Right ventricle myocardium inferior (tissue), 1 donor: ENCODE measurements around the gene ST14. TPM values are rescaled to one million over a fixed set of nuclear protein-coding genes. Genes with fewer than 3 reads are reported as not detected.

Experiments used
- ATAC-seq: fragments of 200-7000 bp; cut with Tn5 transposase; one replicate; pipeline ENCODE4 v1.9.1; 2020; ENCODE audit warnings: mild to moderate bottlenecking, moderate library complexity
- DNase-seq: peaks from one replicate; pipeline ENCODE4 v3.0.0; 2021; ENCODE audit errors: missing footprints
- intact Hi-C: fragments of 100-400 bp; cut with DNase I; formaldehyde crosslinking; loops from one replicate; pipeline ENCODE4 v1.11.0; 2022
- total RNA-seq: library from RNA; stranded (reverse); fragmentation: NEBNext Ultra II Directional; extraction: Animal tissue kit (Norgen Biotek cat#: 25700); gene quantifications from one replicate; pipeline ENCODE4 v1.2.1, GENCODE V29; 2021
- donor health status: DM: no; HTN: yes; CAD: no; lungs with severe emphysema.

ST14 gene
- total RNA-seq, 1 donor from 2014 or later: 2.1 TPM

DNA sequence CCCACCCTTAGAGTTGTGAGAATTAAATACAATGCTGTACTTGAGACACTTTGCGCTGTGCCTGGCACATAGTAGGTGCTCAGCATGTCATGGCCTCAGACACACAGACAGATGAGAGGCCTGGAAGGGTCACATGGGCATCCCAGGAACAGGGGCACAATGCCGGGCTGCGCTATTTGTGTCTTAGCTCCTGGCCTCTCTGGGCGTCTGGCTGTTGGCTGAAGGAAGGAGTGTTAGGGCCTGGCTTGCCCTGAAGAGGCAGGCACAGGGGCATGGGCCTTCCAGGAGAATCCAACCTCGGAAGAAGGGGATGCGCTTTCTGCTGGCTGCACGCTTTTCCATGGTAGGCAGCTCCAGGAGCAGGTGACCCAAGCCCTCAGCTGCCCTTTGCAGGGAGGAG is 41.4 kb downstream of the ST14 start:
- ATAC-seq: no peak
- intact Hi-C loops: no loop called here
- DNase-seq: no peak

DNA sequence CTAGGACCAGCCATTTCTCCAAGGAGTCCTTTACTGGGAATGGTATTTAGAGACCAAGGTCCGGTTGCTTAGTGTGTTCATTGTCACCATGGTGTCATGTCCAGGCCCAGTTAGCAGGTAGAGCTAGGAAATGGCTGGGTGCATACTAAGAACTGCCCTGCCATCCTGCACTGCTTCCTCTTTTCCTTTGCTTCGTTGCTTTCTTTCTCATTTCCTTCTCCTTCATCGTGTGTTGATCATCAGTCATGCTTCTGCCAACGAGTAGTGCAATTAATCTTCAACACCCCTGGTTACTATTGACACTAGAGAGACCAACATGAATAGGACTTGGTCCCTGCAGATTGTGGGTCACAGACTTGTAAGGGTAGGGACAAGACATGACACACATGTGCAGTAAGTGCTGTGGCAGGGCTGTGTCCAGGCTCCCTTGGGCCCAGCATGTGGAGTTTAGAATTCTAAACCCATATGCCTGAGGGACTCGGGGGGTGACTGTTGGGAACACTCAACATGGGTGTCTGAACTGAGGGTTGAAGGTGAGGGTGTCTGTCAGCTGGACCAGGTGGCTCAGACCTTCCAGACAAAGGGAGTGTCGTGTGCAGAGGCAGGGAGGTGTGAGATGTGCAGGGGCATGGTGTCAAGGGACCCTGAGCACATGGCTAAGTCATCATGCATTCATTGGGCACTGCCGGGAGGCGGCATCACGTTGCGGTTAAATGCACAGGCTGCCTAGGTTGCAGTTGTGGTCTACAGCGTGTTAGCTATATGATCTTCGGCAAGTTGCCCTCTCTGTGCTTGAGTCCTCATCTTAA is 42.6 kb downstream of the ST14 start:
- DNase-seq (no peak), ATAC-seq (no peak)
- intact Hi-C loops: no loop called here

DNA sequence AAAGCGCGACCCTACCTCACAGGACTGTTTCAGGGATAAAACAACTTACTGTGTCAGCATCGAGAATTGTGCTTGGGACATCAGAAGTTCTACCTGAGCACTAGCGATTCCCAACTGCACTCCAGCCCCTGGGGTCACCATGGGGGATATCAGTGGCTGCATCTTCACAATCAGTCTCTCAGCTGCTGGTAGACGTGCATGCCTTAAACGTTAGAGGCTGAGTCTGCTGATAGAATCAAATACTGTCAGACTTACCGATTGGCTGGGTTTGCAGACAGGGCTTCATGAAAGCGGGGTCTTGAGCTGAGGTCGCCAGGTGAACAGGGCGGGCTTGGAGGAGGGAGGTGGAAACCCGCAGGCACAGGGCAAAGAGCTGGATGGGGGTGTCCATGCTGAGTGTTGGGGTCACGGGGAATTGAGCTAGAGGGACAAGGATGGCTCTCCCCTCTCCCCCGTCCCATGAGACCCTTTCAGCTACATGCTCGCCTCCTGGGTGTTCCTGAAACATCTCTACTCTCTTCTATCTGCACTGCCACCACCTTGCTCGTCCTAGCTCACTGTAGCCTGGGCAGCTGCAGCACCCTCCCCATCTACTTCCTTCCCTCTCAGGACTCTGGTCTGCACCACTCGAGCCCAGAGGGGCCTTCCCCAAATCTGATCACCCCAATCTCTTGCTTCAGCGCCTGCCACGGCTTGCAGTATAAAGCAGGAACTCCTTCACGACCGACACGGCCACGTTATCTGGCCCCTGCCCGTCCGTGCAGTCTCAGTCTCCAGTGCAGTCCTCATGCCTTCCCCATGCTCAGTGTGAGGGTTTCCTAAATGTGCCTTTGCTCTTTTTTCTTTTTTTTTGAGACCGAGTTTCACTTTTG is 43.5 kb downstream of the ST14 start:
- intact Hi-C loops: no loop called here
- ATAC-seq: no peak

DNA sequence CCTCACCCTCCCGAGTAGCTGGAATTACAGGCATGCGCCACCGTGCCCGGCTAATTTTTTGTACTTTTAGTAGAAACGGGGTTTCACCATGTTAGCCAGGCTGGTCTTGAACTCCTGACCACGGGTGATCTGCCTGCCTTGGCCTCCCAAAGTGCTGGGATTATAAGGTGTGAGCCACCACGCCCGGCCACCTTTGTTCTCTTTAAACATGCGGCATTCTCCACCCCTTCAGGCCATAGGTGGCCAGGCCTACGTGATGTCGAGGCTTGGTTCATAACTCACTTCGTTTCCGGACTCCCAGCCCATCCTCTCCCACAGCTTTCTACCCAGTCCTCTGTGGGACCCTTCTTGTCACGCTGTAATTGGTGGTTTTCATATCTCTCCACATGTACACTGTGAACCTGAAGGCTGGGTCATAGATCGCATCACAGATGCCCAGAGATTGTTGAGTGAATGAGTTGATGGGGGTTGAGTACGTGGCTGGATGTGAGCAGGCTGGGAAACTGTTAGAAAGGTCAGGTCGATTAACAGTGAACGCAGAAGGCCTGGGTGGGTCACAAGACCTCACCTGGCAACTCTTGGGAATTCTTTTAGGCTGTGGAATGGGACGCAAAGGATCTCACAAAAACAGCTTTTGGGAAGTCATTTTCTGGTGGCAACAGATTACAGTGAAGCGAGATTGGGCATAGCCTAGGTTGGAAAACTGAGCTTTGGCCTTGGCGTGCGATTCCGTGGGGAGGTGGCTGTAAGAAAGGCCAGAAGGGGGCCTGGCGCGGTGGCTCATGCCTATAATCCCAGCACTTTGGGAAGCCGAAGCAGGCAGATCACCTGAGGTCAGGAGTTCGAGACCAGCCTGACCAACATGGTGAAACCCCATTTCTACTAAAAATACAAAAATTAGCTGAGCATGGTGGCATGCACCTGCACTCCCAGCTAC is 44.5 kb downstream of the ST14 start:
- DNase-seq (no peak), ATAC-seq (no peak)
- intact Hi-C loops: no loop called here

More for the DNA sequence above, 43.5 kb downstream of the ST14 start:
- no peak for DNase-seq

DNA sequence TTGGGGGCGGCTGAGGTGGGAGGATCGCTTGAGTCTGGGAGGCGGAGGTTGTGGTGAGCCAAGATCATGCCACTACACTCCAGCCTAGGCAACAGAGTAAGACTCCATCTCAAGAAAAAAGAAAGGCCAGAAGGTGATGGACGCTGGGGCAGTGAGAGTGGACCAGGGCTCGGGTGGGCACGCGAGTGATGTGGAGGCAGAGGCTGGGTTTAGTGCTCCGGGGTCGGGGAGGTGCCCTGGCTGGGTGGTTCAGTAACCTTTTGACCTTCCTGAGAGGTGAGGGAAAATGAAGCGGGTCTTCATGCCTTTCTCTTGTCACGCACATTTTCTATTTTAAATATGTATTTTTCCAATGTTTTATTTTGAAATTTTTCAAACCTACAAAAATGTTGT is 45.1 kb downstream of the ST14 start:
- ATAC-seq (no peak), DNase-seq (no peak)
- intact Hi-C loops: no loop called here

DNA sequence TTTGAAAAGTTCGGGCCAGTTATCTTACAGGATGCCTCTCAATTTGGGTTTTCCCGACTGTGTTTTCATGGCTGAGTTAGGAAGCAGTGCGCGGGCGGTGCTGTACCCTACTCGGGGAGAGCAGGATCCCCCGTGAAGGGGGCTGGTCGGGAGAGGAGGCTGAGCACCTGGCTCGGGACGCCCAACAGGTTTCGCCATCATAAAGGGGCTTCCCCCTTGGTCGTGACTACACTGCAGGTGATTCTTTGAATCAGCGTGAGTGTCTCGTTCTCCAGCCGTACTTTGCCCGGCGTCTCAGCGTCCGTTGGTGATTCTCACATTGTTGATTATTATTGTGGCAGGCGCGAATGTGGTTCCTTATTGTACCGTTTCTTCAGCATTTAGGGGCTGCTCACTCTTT is 46.6 kb downstream of the ST14 start:
- ATAC-seq (no peak), DNase-seq (no peak)
- intact Hi-C loops: no loop called here

DNA sequence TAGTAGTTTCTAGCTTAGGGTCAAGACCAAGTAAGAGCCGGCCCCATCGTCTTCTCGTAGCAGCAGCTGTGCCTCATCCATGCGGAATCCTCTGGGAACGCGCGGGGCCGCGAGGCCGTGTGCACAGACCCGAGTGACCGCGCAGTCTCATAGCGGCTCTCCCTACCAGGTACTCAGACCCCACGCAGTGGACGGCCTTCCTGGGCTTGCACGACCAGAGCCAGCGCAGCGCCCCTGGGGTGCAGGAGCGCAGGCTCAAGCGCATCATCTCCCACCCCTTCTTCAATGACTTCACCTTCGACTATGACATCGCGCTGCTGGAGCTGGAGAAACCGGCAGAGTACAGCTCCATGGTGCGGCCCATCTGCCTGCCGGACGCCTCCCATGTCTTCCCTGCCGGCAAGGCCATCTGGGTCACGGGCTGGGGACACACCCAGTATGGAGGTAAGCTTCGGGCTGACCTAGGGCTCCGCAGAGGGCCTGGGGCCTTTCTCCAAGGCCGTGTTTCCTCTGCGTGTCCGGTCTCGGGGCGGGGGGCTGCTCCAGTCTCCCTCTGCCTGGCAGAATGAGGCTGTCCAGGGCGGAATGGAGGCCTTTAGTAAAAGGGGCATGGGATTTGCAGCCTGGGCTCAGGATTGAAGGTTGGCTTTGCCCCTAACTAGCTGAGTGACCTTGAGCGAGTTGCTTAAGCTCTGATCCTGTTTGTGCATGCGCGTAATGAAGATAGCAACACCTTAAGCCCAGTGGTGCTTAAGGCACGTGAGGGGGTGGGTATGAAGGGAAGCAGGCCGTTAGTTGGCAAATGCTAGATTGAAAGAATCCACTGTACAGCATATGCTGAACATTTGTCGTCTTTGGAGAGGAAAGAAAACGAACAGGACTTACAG is 48.9 kb downstream of the ST14 start:
- no peak for ATAC-seq
- no peak for DNase-seq
- intact Hi-C loops: no loop called here

DNA sequence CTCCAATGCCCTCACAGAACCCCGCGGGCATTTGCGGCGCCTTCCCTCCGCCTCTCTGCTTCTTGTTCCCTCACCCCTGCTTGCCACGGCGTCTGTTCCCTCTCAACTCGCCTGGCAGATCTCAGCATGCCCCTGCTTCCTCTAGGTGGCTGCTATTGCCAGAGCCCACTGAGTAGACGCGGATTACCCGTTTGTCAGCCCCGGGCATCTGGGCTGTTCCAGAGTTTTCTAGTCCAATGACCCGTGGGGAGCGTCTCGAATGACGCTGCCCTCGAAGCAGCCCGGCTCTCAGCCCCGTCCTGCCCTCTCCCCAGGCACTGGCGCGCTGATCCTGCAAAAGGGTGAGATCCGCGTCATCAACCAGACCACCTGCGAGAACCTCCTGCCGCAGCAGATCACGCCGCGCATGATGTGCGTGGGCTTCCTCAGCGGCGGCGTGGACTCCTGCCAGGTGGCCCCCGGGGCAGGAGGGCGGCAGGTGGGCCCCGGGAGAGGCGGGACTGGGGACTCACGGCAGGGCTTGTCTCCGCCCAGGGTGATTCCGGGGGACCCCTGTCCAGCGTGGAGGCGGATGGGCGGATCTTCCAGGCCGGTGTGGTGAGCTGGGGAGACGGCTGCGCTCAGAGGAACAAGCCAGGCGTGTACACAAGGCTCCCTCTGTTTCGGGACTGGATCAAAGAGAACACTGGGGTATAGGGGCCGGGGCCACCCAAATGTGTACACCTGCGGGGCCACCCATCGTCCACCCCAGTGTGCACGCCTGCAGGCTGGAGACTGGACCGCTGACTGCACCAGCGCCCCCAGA is 49.7 kb downstream of the ST14 start:
- intact Hi-C loops: no loop called here
- DNase-seq (no peak), ATAC-seq (no peak)

DNA sequence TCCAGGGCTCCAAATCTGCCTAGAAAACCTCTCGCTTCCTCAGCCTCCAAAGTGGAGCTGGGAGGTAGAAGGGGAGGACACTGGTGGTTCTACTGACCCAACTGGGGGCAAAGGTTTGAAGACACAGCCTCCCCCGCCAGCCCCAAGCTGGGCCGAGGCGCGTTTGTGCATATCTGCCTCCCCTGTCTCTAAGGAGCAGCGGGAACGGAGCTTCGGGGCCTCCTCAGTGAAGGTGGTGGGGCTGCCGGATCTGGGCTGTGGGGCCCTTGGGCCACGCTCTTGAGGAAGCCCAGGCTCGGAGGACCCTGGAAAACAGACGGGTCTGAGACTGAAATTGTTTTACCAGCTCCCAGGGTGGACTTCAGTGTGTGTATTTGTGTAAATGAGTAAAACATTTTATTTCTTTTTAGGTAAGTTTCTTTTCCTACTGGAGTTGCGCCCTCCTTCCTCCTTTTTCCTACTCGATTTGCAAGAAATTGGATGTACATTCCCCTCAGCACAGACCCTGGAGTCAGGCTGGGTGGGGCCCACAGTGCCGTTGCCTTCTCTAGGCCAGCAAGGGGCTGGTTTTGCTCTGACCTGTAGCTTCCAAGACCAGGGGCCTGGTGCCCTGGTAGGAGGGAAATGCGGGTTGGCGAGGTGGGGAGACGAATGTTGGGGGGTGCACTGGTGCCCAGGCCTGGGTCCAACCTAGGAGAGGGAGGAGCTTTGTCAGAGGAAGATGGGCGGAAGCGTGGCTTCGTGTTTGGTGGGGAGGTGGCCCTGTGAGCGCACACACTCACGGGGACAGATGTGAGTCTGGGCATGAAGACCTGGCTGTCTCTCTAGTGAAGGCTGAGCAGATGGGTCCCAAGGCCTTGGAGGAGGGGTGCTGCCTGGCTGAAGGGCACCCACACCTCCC is 50.6 kb downstream of the ST14 start:
- intact Hi-C loops: loop anchor here (10.0 kb wide), 1 partner anchor 685 kb away; no protein-coding TSS in a partner anchor
- ATAC-seq: no peak
- no peak for DNase-seq

DNA sequence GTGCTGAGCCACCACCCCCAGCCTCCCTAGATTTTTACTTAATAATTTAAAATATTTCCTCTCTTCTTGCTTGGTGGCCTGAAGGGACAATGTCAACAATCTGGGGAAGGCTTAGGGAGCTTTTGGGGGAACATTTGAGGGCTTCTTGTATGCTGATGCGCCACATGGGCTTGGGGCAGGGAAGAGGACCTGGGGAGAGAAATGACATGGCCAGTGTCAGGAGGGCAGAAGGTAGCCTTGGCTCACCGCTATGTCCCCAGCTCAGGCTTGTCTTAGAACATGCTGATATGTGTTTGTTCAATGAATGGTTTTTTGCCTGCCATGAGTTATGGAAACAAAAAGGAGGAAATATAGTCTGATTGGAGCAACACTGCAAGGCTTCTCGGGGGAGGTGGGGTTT is 51.6 kb downstream of the ST14 start:
- intact Hi-C loops: loop anchor here (10.0 kb wide), 1 partner anchor 684 kb away; no protein-coding TSS in a partner anchor
- ATAC-seq (no peak), DNase-seq (no peak)

DNA sequence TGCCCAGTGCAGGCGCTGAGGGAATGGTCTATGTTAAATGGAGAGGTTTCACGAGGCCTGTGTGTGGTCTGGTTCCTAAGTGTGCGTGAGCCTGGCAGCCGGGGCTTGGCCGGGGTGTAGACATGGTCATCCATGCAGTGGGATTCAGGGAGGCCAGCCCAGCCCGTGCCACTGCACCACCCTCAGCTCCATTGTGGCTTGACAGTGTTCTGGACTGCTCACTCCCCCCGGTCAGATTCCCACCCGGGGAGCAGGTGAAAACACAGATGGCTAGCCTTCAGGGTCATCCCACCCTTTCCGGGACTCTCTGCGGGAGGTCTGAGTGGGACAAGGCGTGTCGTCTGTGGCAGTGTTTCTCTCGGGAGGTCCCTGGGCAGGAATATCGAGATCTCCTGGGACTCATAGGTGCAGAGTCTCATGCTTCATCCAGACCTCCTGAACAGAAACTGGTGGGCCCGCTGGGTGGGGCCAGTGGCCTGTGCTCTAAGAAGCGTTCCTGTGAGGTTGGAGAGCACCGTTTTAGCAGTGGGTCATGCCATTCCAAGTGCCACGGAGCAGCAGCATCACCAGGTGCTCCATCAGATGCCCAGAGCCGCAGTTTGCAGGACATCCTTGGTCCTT is 52.3 kb downstream of the ST14 start:
- no peak for ATAC-seq
- no peak for DNase-seq
- intact Hi-C loops: loop anchor here (2.0 to 10.0 kb wide), 2 partner anchors 223 to 683 kb away; no protein-coding TSS in a partner anchor

DNA sequence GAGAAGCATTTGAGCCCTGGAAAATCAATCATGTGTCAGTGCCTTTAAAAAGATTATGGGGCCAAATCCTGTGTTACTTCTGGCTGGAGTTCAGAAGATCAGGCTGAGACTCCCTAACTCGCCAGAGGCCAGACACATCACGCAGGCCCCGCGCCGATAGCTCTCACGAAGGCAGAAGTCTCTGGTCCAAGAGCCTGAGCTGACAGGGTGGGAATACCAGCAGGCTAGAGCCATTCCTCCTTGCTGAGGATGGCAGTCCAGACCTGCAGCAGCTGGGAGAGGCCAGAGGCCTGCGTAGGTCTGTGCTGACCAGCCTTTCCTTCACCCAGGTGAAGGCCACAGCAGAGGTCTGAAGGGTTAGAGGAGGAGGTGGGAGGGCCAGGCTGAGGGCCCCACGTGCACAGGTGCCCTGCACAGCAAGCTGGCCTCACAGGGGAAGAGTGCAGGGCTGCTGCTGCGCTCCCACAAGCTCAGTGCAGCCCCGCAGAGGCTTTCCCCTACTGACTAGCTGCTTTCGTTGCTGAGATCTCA is 52.9 kb downstream of the ST14 start:
- intact Hi-C loops: loop anchor here (2.0 to 10.0 kb wide), 2 partner anchors 222 to 682 kb away; no protein-coding TSS in a partner anchor
- no peak for ATAC-seq
- no peak for DNase-seq

DNA sequence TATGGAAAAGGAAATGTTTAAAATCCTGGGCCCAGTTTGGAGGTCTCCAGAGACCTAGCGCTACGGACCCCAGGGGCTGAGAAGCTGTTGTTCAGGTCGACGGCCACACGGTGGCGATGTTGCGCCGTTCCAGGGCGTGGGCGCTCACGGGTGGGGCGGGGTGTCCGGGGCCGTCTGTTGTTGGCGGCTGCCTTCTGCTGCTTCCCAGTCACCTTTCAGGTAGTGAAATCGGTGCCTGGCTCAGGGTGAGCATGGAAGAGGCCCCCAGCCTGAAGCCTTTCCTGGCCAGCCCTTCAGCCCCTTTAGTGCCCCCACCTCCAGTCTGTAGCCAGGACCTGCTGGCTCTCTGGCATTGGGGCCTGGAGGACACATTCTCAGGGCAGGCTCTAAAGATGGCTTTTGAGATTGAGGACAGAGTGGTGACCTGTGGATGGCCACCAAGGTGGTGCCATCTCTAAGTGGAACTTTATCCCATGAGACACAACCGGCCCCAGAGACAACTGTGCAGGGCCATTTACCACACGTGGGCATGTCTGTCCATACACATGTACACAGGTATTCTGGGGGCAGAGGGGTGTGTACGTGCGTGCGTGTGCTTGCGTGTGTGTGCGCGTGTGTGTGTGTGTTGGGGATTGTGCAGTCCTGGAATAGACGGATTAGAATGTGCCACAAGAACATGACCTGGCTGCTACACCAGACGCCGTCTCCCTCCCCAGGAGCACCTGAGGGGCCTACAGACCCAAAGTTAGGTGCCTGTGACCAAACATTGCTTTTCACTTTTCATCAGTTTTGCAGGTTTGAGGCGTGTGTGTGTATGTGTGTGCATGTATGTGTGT is 53.8 kb downstream of the ST14 start:
- DNase-seq: no peak
- ATAC-seq: peak; percentile 79
- intact Hi-C loops: loop anchor here (2.0 to 10.0 kb wide), 2 partner anchors 221 to 681 kb away; no protein-coding TSS in a partner anchor

DNA sequence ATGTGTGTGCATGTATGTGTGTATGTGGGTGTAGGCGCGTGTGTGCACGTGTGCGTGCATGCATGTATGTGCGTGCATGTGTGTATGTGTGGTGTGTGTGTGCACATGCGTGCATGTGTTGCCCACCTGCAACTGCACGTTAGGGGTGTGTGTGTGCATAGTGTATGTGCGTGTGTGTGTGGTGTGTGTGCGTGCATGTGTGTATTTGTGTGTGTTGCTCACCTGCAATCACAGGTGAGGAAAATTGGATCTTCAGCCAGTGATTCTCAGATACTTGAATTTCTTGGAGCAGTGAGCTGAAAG is 54.3 kb downstream of the ST14 start:
- intact Hi-C loops: loop anchor here (2.0 to 10.0 kb wide), 2 partner anchors 221 to 681 kb away; no protein-coding TSS in a partner anchor
- no peak for ATAC-seq
- no peak for DNase-seq
